Fibroblast of the aortic adventitia (primary cell): ENCODE measurements around the gene RIMBP2. TPM values are rescaled to one million over a fixed set of nuclear protein-coding genes. Genes with fewer than 3 reads are reported as not detected.

Source experiments
- DNase-seq: peaks from one replicate; pipeline ENCODE4 v3.0.0-alpha.2; 2010; ENCODE audit warnings: low read depth
- H3K4me3 ChIP-seq: 2 replicates; pipeline ENCODE4 v1.5.1; 2011; ENCODE audit warnings: low read depth, mild to moderate bottlenecking, control low read depth, low read length, moderate library complexity
- CTCF ChIP-seq: IDR thresholded peaks from 2 replicates; pipeline ENCODE4 v1.5.1; 2011; ENCODE audit warnings: mild to moderate bottlenecking, low read length, control low read depth, inconsistent platforms; ENCODE audit not compliant: insufficient read depth
- total RNA-seq: library from RNA; depleted of rRNA; stranded (reverse); fragments of >200 nt; gene quantifications from 2 replicates; pipeline ENCODE4 v1.2.3, GENCODE V29; 2012; ENCODE audit warnings: low replicate concordance

The RIMBP2 gene
- total RNA-seq, 1 donor = not detected

GRCh38 chr12:130667421-130667960, 48.6 kb downstream of the RIMBP2 start:
- TF ChIP-seq CTCF = no peak
- H3K4me3 ChIP-seq = no peak overlapping the region
- DNase-seq = no peak

- TF ChIP-seq CTCF = no peak
- H3K4me3 ChIP-seq = no peak overlapping the region
- no peak for DNase-seq
These were observed 49.5 kb downstream of the RIMBP2 start for GRCh38 chr12:130666645-130667044.

- TF ChIP-seq CTCF = no peak
- DNase-seq = no peak
- H3K4me3 ChIP-seq = no peak overlapping the region
These were observed 50.3 kb downstream of the RIMBP2 start for GRCh38 chr12:130665753-130666152.

- DNase-seq = no peak
- no peak overlapping the region for H3K4me3 ChIP-seq
- TF ChIP-seq CTCF = no peak
These were observed 51.3 kb downstream of the RIMBP2 start for GRCh38 chr12:130664772-130665171.

GRCh38 chr12:130664252-130664651, 51.8 kb downstream of the RIMBP2 start:
- TF ChIP-seq CTCF = no peak
- DNase-seq = no peak
- no peak overlapping the region for H3K4me3 ChIP-seq

GRCh38 chr12:130663514-130663913, 52.6 kb downstream of the RIMBP2 start:
- TF ChIP-seq CTCF = no peak
- no peak overlapping the region for H3K4me3 ChIP-seq
- no peak for DNase-seq

- TF ChIP-seq CTCF = no peak
- DNase-seq = no peak
- H3K4me3 ChIP-seq = no peak overlapping the region
These were observed 54.4 kb downstream of the RIMBP2 start for GRCh38 chr12:130661486-130662255.
